NOMO-1 (cell line): ENCODE data around the gene SARDH.
"Not testable (repeated sequence)": the region's sequence is repeated elsewhere in the genome, so short reads cannot be mapped to it uniquely, and the experiment has no call there.

Source experiments
- DNase-seq, 2 experiments: peaks; one replicate each; lab custom pipeline; 2025; ENCODE audit not compliant: unreplicated experiment in 2 of 2; lab: John Stamatoyannopoulos, UW

SARDH gene

GRCh38 chr9:133686642-133687575 is 51.2 kb downstream of the SARDH start:
- DNase-seq = no peak

- DNase-seq = no peak
Measured at GRCh38 chr9:133685653-133686609, 52.2 kb downstream of the SARDH start.

GRCh38 chr9:133684936-133685361 is 53.2 kb downstream of the SARDH start:
- DNase-seq = no peak

GRCh38 chr9:133684121-133684935 is 53.8 kb downstream of the SARDH start:
- no peak for DNase-seq

- no peak for DNase-seq
Measured at GRCh38 chr9:133683586-133684120, 54.5 kb downstream of the SARDH start.

- DNase-seq = no peak
Measured at GRCh38 chr9:133682818-133683585, 55.1 kb downstream of the SARDH start.

GRCh38 chr9:133681658-133682306 is 56.4 kb downstream of the SARDH start:
- DNase-seq = no peak

- no peak for DNase-seq
Measured at GRCh38 chr9:133680976-133681657, 57.0 kb downstream of the SARDH start.

- no peak for DNase-seq
Measured at GRCh38 chr9:133680250-133680975, 57.7 kb downstream of the SARDH start.

- no peak for DNase-seq
Measured at GRCh38 chr9:133679466-133680061, 58.6 kb downstream of the SARDH start.

GRCh38 chr9:133679056-133679455 is 59.1 kb downstream of the SARDH start:
- no peak for DNase-seq

- DNase-seq = no peak
Measured at GRCh38 chr9:133677126-133678010, 60.8 kb downstream of the SARDH start.

- DNase-seq = no peak
Measured at GRCh38 chr9:133676450-133676849, 61.7 kb downstream of the SARDH start.

- DNase-seq = not testable (repeated sequence)
Measured at GRCh38 chr9:133675796-133676195, 62.4 kb downstream of the SARDH start.

- no peak for DNase-seq
Measured at GRCh38 chr9:133674091-133674490, 64.1 kb downstream of the SARDH start.

GRCh38 chr9:133673258-133673655 is 64.9 kb downstream of the SARDH start:
- DNase-seq = no peak
